ENCODE data around the gene TMEM130.

TMEM130 gene

GRCh38 chr7:98805956-98806838 lies 63.6 kb downstream of the TMEM130 start:
- DNase-seq: no peak

DNA sequence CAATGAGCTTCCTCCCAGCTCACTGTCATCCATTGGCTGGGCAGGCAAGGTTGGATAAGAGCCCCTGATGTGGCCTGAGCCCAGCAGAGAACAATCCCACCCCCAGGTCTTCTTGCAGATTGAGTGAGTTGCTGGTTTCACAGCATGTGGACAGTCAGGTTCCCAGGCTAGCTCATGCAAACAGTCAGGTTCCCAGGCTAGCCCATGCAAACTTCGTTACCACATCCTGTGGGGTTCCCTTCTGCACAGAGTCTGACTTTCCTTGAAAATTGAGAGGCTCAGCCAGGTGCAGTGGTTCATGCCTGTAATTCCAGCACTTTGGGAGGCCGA lies 67.1 kb downstream of the TMEM130 start:
- no peak for DNase-seq

DNA sequence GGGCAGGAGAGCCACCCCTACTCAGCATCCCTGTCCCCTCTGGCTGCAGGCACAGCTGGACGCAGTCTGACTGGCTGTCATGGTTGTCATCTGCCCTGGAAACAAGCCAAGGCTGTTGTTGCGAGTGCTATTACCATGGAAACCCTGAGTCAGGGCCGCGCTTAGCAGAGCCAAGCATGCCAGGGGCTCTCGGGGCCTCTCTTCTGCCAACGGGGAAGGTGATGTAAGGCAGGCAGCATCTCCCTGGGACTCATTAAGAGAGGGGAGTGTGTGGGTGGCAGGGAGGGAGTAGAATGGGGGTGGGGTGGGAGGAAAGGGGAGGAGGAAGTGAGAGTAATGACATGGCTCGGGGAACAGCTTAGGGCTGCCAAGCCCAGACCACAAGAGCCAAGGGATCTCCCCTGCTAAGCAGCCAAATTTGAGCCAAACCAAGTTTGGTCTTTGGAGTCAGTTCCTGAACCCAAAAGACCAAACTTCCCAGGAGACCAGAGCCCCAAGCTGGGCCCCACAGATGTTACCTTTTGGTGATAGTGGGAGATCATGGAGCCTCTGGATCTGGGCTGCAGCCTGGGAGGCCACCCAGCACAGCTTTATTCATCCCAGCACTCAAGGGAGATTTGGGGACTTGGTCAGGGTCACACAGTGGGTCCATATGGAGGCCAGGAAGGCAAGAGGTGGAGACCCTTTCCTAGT lies 67.6 kb downstream of the TMEM130 start:
- DNase-seq: peak in 1 of 2 donors; percentile 48

GRCh38 chr7:98800996-98801395 lies 68.8 kb downstream of the TMEM130 start:
- DNase-seq: no peak

DNA sequence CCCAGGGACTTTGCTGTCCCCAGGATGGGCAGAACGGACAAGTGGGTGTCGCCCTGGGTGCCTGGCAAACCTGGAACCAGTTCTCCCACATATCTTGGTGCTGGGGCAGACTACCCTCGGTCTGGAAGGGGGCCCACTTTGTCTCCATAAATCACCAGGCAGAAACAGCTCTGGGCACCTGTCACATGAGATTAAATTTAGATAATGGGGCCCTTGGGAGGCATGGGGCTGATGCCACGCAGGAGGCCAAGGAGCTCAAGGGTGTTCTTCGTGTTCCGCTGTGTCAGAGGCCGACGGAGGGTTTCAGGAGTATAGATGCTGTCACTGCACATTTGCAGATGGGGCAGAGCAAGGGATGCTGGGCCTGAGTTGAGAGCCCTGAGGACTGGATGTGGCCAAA lies 72.7 kb downstream of the TMEM130 start:
- DNase-seq: no peak
